ENCODE data around the gene XRCC4. TPM values are rescaled to one million over a fixed set of nuclear protein-coding genes. Genes with fewer than 3 reads are reported as not detected.

The XRCC4 gene
- total and polyA plus RNA-seq, 2 of the 8 experiments (the other 6 are each of a cell fraction or from before 2014, with no cell fraction given): 3.0 to 8.3 TPM

DNA sequence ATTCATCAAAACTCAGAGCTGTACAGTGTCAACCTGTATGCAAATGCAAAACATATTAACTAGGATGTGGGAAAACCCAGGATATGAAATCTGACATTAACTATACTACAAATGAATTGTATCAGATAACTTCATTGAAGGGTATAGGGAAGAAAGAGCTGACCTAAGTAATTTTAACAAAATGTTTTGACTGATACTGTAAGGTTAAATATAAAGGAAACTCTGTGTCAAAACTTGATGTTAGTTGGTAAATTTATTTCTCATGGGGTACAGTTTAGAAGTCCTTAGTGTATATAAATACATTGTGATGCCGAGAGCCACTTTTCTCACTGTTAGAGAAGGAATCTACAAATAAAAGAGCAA, 316.1 kb downstream of the XRCC4 start:
- H3K56ac ChIP-seq (replicated peaks; ENCODE audit: insufficient read length, low read depth, low read length): no peak overlapping the region

More for the DNA sequence above, 316.1 kb downstream of the XRCC4 start:
- H3K27me3 ChIP-seq (replicated peaks in 1 of 4; ENCODE audit: control insufficient read depth in 3 of 4, extremely low read depth in 1 of 4, insufficient read depth in 3 of 4, low read length in 3 of 4): no peaks in the 10 kb centered on the region
- no peak overlapping the region for H3K14ac ChIP-seq (ENCODE audit: insufficient read length)
- FAIRE-seq (no peak), DNase-seq (ENCODE audit: low read depth in 1 of 2, low spot score in 2 of 2) (no peak)
- no peak overlapping the region for H3K9ac ChIP-seq (replicated peaks in 1 of 4; ENCODE audit: extremely low read depth in 1 of 4, low read depth in 3 of 4, low read length in 3 of 4)
- no peak overlapping the region for H2AFZ ChIP-seq (ENCODE audit: low read length)
- H3K27ac ChIP-seq (ENCODE audit: low read depth, low read length): no peak overlapping the region
- H2BK20ac ChIP-seq (ENCODE audit: low read length): no peak overlapping the region
- H2AK5ac ChIP-seq (ENCODE audit: low read depth, low read length): no peak overlapping the region
- H3K36me3 ChIP-seq (ENCODE audit: control insufficient read depth in 2 of 4, insufficient read depth in 4 of 4, low read length in 3 of 4): no peaks in the 10 kb centered on the region
- H3K18ac ChIP-seq (ENCODE audit: extremely low read depth, low read length): no peak overlapping the region
- no peaks in the 10 kb centered on the region for H3K23me2 ChIP-seq (ENCODE audit: low read depth, low read length)
- no peak overlapping the region for H4K8ac ChIP-seq (ENCODE audit: extremely low read depth, insufficient read depth, low read length)
- CTCF ChIA-PET (ENCODE audit: partially characterized antibody): no interaction called here
- no peaks in the 10 kb centered on the region for H3K79me2 ChIP-seq (ENCODE audit: control insufficient read depth in 1 of 2, insufficient read depth in 2 of 2, low read length in 2 of 2)
- no peak overlapping the region for H4K91ac ChIP-seq (replicated peaks; ENCODE audit: insufficient read length, low read length)
- no peak overlapping the region for H2BK5ac ChIP-seq (ENCODE audit: low read depth, low read length)
- H2BK12ac ChIP-seq (ENCODE audit: low read depth, low read length): no peak overlapping the region
- no peak overlapping the region for H3K23ac ChIP-seq (ENCODE audit: insufficient read length)
- TF ChIP-seq HDAC6 (IDR thresholded peaks at IDR 0.05; ENCODE audit: low read depth, low read length) (no peak), JUN (IDR thresholded peaks at IDR 0.05; ENCODE audit: low read depth, low read length) (no peak), CEBPB (IDR thresholded peaks at IDR 0.05; ENCODE audit: low read depth, low read length) (no peak), HDAC2 (IDR thresholded peaks at IDR 0.05; ENCODE audit: borderline replicate concordance in 1 of 2, low read depth in 2 of 2, low read length in 2 of 2) (no peak), RXRA (IDR thresholded peaks at IDR 0.05; ENCODE audit: insufficient read depth, low read depth, low read length) (no peak), CTBP2 (IDR thresholded peaks at IDR 0.05; ENCODE audit: borderline replicate concordance, insufficient read depth, insufficient read length, low read length) (no peak), SIX5 (IDR thresholded peaks at IDR 0.05; ENCODE audit: low read depth, low read length) (no peak)
- TF ChIP-seq, protein P1, sequence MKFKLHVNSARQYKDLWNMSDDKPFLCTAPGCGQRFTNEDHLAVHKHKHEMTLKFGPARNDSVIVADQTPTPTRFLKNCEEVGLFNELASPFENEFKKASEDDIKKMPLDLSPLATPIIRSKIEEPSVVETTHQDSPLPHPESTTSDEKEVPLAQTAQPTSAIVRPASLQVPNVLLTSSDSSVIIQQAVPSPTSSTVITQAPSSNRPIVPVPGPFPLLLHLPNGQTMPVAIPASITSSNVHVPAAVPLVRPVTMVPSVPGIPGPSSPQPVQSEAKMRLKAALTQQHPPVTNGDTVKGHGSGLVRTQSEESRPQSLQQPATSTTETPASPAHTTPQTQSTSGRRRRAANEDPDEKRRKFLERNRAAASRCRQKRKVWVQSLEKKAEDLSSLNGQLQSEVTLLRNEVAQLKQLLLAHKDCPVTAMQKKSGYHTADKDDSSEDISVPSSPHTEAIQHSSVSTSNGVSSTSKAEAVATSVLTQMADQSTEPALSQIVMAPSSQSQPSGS (IDR thresholded peaks at IDR 0.05; ENCODE audit: low read length): no peak
- POLR2A ChIA-PET (ENCODE audit: partially characterized antibody): no interaction called here
- H3K79me1 ChIP-seq (ENCODE audit: low read depth, low read length): no peaks in the 10 kb centered on the region
- H3K4me2 ChIP-seq (ENCODE audit: insufficient read depth in 1 of 2, low read depth in 2 of 2, low read length in 2 of 2): no peak overlapping the region
- no peaks in the 10 kb centered on the region for H3K9me3 ChIP-seq (ENCODE audit: insufficient read depth in 2 of 2, low read depth in 1 of 2, low read length in 1 of 2)
- no peak overlapping the region for H3K4ac ChIP-seq (replicated peaks; ENCODE audit: insufficient read length, low read depth, low read length)
- no peak overlapping the region for H3K4me3 ChIP-seq (ENCODE audit: extremely low read depth in 1 of 4, insufficient read depth in 2 of 4, low read depth in 3 of 4, low read length in 4 of 4)
- no peak overlapping the region for H2BK120ac ChIP-seq (replicated peaks; ENCODE audit: low read depth, low read length)
- H2BK15ac ChIP-seq (ENCODE audit: low read length): no peak overlapping the region
- no peaks in the 10 kb centered on the region for H4K20me1 ChIP-seq (replicated peaks in 1 of 2; ENCODE audit: control insufficient read depth in 1 of 2, insufficient read depth in 2 of 2, low read length in 2 of 2)
- no peaks in the 10 kb centered on the region for H3K4me1 ChIP-seq (replicated peaks in 1 of 4; ENCODE audit: control insufficient read depth in 3 of 4, insufficient read depth in 4 of 4, low read length in 3 of 4)
- H4K5ac ChIP-seq (ENCODE audit: insufficient read length, low read depth, low read length): no peak overlapping the region
- WGBS, 2 experiments (ENCODE audit: extremely low coverage in 1 of 2, insufficient coverage in 1 of 2, insufficient read length in 1 of 2, insufficient replicate concordance in 2 of 2, low coverage in 1 of 2, low lambda C conversion rate in 2 of 2, missing lambda C conversion rate in 1 of 2): 94% methylated on average over 1 of the region's 1 CpG; no CpG with 5 or more reads in 1 of the 2 experiments
